GM12872 (cell line): ENCODE results near the gene SIAH2.

ENCODE experiments used
- CTCF ChIP-seq: IDR thresholded peaks from 3 replicates; pipeline ENCODE4 v1.5.1; 2011; ENCODE audit warnings: low read depth, mild to moderate bottlenecking, low read length, moderate library complexity; ENCODE audit not compliant: insufficient read depth

SIAH2 gene

DNA sequence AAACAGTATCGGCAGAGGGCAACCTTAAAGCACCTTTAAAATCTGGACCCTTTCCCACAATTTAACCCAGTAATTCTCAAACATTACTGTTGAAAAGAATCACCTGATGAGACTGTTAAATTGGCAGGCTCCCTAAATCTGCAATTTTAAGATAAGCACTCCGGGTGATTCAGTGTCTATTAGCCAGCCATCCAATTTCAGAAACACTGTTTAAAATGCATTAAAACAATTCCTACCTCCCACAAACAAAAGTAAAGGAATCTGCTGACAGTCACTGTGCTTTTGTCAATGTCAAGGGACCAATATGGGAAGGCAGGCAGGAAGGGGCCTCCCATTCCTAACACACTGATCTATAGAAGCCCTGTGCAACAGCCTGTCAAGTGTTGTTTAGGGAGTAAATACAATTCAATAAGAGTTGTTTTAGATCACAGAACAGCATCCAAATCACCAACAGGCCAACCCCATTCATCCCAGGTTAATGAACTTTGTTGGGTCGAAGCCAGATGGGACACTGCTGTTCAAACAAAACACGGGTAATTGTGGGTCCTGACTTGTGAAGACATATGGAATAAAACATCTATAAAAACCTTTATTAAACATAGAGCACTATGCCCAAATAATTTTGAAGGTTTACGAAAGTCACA is 21.4 kb downstream of the SIAH2 start:
- TF ChIP-seq CTCF = no peak

DNA sequence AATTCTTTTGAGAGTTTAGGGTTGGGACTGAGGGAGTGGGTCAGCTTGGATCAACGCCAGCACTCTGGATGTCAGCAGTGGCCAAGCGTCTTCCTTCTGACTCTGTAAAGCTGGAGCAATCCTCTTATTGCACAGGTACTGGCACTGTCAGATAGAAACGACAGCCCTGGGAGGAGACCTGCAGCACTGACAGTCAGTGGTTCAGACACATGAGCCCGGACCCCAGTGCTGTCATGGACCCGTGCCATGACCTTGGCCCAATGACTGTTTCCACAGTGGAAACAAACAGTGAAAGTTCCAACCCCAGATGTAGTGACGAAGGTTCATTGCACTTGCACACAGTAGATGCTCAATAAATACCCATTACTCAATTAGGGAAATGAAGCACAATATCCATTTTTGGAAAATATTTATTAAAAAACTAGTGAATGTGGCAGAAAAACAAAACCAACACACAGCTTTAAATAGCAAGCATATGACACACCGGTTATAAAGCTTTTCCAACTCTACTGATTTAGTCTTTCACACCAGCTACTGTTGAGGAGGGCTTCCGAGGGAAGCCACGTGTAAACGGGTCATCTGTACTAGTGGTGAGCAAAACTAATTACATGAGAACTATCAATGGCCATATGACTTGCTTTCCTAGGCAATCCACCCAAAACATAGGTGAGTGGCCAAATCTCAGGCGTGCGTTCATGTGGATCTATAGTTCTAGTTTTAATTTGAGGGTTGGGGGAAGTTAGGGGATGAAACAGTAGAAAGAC is 22.1 kb downstream of the SIAH2 start:
- no peak; the same call in 2 of the 3 replicates for TF ChIP-seq CTCF

- TF ChIP-seq CTCF = no peak
Measured at GRCh38 chr3:150739877-150740645, 22.9 kb downstream of the SIAH2 start.

GRCh38 chr3:150739200-150739863 is 23.6 kb downstream of the SIAH2 start:
- TF ChIP-seq CTCF = no peak

DNA sequence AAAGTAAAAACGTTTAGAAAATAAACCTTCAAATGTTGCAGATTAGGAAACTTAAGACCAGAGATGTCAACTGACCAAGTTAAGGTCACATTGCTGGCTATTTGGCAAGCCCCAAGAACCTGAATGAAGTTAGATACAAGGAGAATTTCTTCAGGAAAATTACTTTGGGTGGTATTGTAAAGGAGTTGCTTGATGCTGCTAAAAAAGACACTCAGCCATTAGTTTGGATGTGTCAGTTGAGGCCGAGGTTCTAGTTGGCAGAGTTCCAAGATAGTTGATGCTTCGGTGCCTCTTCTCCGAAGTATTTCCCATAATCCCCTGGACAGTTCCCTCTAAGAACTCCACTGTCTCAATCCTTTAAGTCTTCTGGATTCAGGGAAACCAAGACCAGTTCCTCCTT is 24.3 kb downstream of the SIAH2 start:
- TF ChIP-seq CTCF = no peak

DNA sequence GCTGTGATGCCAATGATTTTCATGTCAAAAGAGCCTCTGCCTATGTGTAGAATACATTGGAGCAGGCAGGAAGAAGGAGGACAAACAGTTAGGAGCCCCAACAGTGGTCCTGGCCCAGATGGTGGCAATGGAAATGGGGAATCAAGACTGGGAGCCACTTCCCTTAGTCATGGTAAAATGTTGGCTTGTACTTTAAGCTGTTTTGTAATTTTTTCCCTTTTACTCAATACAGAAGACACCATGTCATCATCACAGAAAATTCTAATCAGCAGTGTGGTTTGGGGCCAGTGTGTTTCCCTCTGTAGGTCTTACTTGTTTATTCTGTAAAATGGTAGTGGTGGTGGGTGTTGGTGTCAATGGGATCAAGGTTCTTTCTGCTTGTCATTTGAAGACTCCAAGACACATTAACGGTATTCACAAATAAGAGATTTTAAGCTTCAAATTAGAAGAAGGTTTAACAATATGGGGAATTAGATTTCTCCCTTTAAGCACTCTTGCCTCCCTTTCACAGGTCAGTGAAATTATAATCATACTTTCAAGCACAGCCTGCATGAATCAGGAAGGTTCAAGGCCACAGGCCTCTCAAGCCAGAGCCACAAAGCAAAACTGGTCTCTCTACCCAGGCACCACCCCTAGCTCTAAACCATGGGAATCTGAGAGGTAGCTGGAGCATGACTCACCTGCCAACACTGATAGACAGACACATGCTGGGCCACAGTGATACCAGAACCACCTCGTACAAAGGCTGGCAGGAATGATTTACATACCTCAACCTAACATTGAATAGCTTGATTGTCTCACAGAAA is 24.9 kb downstream of the SIAH2 start:
- TF ChIP-seq CTCF = no peak
